NAMALWA (cell line): ENCODE data around the gene DDX27.
"Not testable (repeated sequence)": the region's sequence is repeated elsewhere in the genome, so short reads cannot be mapped to it uniquely, and the experiment has no call there.

Experiments used
- DNase-seq: peaks from one replicate; pipeline ENCODE4 v3.0.0-alpha.2; 2015; ENCODE audit warnings: low spot score

The DDX27 gene, protein sequence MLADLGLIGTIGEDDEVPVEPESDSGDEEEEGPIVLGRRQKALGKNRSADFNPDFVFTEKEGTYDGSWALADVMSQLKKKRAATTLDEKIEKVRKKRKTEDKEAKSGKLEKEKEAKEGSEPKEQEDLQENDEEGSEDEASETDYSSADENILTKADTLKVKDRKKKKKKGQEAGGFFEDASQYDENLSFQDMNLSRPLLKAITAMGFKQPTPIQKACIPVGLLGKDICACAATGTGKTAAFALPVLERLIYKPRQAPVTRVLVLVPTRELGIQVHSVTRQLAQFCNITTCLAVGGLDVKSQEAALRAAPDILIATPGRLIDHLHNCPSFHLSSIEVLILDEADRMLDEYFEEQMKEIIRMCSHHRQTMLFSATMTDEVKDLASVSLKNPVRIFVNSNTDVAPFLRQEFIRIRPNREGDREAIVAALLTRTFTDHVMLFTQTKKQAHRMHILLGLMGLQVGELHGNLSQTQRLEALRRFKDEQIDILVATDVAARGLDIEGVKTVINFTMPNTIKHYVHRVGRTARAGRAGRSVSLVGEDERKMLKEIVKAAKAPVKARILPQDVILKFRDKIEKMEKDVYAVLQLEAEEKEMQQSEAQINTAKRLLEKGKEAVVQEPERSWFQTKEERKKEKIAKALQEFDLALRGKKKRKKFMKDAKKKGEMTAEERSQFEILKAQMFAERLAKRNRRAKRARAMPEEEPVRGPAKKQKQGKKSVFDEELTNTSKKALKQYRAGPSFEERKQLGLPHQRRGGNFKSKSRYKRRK

DNA sequence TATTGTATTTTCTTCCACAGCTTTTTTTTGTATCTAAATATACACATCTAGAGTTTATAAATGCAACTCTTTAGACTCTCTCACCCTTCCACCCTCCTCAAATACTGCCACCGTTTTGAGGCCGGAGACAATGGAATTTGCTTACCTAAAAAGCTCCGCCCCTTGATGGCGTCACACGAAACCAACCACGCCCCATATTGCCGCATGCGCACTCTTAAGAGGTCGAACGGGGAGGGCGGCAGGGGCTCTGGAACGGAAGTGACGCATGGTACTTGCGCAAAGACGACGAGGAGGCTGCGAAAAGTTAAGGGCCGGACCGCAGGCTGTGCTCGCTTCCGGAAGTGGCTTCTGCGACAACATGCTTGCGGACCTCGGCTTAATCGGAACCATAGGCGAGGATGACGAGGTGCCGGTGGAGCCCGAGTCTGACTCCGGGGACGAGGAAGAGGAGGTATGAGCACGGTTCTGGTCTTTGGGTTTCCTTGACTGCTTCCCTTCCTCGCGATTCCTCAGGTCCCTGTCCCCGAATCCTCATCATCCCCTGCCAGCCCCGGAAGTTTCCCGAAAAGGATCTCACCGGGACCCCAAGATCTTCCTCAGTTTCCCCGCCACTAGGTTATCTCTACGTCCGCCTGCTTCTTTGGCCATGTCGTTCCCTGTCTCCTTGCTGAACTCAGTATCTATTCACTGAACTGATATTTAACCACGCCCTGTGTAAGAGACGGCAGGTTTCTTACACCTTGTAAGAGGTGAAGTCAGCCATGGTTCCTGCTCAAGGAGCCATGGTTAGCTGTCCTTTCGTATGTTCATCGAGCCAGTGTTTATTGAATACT, at the start of gene DDX27:
TSS of gene DDX27 (plus strand) at position 326 of the 833 bp plus-strand sequence. CDS start at position 359, 33 bp downstream.
- DNase-seq: peak; percentile 99

DNA sequence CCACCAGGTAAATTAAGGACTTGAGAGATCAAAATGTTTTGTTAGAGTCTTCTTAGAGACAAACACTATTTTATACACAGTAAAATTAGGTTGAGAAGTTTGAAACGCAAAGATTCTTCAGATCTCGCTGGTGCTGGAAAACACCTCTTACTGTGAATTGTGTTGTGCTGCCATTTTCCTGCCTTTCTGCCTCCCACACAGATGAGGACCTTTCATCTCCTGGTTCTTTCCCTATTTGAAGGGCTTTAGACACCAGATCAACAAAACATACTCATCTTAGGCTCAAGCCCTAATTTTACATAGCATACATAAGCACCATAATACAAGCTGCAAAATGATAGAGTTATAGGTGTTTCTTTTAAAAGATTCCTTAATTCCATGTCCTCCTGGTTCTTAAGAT, 49.7 kb upstream of the DDX27 start:
- DNase-seq: no peak

DNA sequence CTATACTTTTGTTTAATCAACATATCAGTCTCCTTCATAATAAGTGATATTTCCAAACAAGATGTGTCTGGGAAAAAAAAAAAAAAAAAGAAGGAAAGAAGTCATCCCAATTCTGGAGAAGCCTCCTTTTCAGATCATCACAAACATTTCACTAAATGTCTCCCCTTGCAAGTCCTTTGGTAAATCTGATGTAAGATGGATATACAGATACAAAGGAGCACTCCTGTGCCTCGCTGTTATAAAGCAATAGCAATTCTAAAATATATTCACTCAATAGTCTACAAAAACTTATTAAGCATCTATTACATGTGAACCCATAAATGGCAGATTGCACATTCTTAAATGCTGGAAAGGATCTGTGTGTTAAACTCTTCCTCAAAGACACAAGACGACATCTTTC, 48.5 kb upstream of the DDX27 start:
- DNase-seq: no peak

DNA sequence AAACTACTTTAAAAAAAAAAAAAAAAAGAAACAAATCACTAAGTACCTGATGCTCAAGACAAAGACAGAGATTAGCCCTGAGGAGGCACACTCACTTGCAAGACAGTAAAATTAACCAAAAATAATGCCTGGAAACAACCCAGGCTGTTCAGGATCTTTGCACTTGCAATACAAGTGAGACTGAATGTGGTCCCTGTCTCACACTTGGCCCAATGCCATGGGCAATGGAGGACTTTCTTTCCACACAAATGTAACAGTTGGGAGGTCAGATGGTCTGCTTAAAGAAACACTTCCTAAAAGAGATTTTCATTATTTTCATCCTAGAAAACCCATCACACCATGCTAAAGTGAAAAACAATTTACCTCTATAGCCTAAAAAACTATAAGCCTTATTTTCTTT, 47.3 kb upstream of the DDX27 start:
- DNase-seq: no peak

DNA sequence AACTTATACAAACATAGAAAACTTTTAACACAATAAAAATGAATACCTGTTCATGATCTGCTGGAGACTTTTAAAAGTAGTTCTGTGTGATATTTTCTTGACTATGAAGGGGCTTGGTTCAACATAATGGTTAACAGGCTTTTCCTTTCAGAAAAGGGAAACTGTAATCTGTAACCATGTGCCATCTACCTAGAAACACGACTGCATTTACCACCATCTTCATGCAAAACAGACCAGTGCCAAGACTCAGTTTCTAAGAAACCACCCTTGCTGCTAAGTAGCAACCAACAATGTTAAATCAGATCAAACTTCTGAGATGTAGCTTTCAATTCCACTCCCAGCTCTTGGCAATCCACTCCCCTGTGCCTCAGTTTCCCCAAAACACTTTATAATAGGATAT, 46.8 kb upstream of the DDX27 start:
- no peak for DNase-seq

DNA sequence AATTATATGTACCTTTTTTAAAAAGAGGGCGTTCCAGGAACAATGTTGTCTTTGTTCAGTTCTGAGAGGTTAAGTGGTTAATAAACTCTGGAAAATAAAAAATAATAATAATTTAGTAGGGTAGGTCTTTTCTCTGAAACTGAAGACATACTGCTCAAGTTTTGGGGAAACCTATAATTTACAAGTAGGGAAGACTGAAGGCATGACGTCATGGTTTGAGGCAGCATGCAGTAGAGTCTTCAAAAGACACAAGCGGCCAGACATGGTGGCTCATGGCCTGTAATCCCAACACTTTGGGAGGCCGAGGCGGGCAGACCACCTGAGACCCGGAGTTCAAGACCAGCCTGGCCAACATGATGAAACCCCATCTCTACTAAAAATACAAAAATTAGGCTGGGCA, 45.0 kb upstream of the DDX27 start:
- no peak for DNase-seq

DNA sequence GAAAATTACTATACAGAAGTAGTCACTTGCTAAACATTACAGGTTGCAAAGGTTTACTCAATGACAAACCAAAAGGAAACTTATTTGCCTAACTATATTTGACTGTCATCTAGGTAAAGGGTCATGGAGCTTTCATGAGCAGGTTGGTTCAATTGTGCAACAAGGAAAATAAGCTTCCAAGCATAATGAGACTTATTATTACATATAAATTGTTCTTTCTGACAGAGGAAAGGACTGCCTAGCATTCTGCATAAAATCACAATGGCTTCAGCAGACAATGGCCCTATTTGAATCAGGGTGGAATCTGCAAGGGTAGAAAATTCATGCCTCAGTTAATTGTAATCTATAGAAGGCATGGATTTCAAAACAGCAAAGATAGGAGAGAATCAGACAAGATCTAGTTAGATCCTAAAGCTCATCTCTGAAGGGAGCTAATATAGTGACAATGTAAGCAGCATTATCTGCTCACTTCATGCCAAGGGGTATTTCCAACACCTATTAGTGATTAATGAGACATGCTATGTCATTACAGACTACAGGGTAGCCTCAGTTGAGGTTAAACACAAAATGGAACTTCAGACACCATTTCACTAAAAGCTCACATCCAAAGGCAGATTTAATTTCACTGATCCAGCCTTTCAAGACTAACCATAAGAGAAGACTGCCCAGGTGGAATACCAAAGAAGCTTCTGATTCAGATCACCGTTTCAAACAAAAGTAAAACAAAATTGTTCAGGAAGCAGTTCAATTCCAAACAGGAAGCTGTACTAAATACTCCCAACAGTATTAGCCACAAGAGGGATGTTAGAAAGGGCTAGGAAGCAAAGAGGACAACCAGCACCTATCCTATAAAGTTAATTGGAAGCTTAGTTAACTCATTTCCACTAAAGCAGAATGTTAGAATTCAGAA, 39.6 kb upstream of the DDX27 start:
- DNase-seq: peak; percentile 17

DNA sequence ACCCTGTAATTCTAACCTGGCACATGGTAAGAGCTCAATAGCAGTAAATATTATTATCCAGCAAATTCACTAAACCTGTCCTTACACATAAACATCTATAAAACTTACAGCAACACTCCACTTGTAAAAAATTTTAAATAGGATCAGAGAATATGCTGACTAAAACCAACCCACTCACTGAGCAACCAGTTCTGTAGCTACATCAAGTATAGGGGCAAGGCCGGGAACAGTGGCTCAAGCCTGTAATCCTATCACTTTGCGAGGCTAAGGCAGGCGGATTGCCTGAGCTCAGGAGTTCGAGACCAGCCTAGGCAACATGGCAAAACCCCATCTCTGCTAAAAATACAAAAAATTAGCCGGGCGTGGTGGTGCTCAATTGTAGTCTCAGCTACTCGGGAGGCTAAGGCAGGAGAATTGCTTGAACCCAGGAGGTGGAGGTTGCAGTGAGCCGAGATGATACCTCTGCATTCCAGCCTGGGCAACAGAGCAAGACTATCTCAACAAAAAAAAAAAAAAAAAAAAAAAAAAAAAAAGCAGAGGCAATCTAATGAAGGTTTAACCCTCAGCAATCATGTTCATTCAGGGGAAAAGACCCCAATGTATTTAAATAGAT, 37.8 kb upstream of the DDX27 start:
- no peak for DNase-seq

DNA sequence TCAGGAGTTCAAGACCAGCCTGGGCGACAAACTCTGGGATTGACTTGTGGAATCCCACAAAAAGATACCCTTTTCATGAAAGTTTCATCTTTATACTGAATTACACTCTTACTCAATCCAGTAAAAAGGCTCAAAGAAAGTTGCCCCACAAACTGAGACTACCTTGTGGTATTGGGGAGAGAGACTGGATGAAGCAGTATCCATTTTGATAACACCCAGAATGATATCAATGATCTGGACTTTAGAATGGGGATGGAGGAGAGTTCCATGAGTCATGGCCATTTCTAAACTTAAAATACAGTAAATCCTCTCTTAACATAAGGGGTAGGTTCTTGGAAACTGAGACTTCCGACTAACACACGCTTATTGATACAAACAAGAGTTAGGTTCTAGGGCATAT, 35.8 kb upstream of the DDX27 start:
- DNase-seq: no peak

DNA sequence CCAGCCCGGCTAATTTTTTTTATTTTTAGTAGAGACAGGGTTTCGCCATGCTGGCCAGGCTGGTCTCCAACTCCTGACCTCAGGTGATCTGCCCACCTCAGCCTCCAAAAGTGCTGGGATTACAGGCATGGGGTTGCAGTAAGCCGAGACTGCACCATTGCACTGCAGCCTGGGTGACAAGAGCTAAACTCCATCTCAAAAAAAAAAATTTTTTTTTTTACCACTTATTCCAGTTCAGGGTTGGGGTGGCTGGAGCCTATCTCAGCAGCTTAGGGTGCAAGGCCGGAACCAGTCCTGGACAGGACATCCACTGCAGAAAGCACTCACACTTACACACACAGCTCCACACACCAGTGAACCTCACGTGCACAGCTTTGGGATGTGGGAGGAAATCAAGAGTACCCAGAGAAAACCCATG, 35.1 kb upstream of the DDX27 start:
- not testable (repeated sequence) for DNase-seq

DNA sequence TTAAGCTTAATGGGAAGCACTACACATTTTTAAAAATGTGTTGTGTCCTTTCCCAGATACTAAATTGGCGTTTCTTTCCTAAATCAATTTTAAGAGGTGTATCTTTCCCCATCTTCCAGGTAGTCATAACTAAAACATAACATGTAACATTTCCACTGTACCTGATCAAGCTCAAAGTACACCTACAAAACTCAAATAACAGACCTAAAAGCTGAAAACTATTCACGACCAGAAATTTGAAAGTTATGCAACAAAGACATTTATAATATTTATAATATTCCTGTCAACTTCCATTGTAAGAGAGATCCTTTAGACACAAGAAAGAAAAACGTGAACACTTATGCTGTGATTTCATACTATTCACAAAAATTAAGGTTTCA, 34.5 kb upstream of the DDX27 start:
- DNase-seq: no peak

DNA sequence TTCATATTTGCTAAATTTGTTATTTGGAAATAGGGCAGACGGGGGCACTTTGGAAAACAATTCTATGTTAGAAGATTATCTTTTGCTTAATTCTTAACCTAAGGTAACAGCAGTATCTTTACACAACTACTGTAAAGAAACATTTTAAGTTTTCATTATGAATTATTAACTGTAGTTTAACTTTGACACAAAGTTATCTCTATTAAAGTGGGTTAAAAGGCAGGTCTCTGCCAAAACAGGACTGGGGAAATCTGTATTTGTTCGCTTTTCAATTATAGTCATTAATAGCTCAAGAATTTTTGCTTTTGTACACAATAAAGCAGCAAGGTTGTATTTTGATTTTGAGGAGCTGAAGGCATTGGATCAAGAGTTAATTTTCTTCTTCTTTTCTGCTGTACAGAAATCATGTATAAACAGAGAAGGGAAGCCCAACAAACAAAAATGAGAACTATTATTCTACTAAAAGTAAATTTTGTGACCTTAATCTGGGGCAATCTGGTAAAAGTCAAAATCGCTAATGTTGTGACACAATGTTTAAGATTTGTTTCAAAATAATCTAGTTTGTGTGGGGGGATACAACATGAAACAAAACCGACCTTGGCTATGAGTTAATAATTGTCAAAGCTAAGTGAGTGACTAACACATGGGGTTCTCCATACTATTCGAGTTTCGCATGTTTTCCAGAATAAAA, 34.0 kb upstream of the DDX27 start:
- DNase-seq: no peak

DNA sequence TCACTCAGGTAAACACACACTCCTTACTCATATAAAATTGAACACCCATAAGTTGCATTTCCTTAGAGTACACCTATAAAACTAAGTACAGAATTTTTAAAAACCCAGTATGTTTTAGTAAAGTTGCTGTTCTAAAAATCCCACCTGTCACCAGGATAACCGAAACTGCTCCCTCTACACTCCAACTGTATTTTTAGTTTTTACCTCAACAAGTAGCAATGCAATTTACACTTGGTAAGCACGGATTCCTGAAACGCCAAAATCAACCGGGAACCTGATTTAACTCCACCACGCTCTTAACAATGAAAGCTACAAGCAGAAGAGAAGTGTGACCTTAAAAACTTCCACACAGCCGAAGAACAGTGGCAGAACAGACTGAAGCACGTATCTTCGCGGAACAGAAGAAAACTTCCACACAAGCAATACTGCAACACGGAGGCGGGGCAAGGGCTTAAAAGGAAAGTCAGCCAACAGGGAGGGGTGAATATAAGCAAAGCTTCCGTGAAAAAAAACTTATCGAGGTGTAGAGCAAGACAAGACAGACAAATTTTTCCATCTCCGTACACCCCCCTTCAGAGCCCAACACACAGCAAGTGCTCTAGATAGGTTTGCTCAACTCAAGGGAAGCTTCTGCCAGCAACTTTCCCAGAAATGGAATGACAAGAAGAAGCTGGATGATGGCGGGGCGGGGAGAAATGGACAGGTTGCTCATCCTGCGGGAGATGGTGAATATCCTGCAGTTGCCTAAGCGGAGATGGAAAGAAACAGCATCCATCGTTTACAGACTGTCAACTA, 32.5 kb upstream of the DDX27 start:
- DNase-seq: peak; percentile 78

DNA sequence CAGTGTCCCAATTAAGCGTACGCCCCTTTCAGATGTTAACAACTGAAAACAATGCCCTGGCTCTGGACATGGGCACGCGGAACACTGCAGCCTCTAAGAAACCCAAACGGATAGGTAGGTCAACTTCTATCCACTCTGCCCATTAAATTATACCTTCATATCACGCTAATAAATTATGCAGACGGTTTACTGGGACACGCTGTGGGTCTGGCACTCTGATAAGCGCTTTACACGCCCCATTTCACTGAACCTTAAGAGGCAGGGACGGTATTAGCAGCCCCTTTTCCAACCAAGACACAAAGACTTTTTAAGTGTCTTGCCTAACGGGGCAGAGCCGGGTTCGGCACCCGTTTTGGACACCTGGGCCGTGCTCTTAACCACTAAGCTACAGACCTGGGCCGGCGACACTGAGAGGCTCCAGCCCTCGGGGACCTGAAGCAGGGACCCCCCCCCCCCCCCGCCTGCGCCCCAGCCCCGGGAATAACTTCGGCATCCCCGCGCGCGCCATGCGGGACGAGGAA, 31.8 kb upstream of the DDX27 start:
- DNase-seq: peak; percentile 68

DNA sequence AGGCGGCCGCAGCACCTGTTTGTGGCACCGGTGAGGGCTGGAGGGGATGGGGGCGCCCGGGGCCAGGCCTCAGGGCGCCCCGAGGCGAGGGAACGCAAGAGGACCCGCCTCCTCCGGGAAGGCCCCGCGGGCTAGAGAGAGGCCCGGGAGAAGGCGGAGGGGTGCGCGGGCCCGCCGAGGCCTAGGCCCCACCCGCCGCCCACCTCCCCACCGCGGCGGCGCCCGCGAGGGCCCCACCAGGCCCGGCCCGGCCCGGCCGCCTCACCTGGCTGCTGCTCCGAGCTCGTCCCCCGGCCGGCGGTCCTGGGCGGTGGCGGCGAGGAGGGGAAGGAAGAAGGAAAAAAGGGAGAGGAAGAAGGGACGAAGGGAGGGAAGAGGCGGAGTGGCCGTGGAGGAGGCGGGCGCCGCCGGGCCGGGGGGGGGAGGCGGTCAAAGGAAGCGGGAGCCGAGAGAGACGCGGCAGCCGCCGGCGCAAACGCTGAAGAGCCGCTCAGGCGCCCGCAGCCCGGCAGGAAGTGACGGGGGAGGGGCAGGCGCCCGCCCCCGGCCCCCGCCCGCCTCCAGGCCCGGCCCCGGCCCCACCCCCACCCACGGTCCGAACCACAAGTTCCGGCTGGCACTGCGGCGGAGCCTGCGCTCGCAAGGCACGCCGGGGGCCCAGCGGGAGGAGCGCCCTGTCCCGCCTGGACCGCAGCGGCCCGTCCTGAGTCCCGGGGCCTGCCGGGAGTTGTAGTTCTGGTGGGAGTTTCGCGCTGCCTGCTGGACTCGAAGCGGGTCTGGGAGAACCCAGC, 31.2 kb upstream of the DDX27 start, which contains the start of gene STAU1:
TSS of gene STAU1 (minus strand) at position 484 of the 791 bp plus-strand sequence. CDS start 22,133 bp downstream, outside the sequence.
- DNase-seq: peak; percentile 95

DNA sequence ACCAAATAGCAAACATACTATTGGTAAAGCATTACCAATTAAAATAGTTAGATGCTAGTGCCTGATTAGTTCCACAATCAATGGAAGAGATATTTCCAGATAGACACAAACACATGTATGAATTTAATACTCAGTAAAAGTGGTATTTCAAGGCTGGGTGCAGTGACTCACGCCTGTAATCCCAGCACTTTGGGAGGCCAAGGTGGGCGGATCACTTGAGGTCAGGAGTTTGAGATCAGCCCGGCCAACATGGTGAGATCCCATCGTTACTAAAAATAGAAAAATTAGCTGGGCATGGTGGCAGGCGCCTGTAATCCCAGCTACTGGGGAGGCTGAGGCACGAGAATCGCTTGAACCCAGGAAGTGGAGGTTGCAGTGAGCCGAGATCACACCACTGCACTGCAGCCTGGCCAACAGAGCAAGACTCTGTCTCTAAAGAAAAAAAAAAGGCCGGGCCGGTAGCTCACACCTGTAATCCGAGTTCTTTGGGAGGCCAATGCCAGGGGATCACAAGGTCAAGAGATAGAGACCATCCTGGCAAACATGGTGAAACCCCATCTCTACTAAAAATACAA, 26.2 kb upstream of the DDX27 start:
- not testable (repeated sequence) for DNase-seq

DNA sequence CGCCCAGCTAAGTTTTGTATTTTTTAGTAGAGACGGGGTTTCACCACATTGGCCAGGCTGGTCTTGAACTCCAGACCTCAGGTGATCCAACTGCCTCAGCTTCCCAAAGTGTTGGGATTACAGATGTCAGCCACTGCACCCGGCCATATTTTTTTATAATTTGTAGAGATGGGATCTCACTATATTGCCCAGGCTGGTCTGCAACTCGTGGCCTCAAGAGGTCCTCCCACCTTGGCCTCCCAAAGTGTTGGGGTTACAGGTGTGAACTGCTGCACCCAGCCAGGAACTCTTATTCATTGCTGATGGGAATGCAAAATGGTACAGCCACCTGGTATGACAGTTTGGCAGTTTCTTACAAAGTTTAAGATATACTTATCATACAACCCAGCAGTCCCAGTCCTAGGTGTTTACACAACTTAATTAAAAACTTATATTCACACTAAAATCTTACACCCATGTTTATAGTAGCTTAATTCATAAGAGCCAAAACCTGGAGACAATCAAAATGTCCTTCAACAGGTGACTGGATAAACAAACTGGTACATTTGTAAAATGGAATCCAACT, 19.4 kb upstream of the DDX27 start:
- DNase-seq: no peak

DNA sequence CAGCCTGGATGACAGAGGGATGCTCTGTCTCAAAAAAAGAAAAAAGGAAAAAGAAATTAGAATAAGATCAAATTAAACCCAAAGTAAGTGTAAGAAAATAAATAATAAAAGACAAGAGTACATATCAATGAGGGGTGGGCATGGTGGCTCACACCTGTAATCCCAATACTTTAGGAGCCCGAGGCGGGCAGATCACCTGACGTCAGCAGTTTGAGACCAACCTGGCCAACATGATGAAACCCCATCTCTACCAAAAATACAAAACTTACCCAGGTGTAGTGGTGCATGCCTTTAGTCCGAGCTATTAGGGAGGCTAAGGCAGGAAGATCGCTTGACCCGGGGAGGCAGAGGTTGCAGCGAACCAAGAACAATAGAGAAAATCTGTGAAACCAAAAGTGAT, 16.2 kb upstream of the DDX27 start:
- no peak for DNase-seq
